Daoy (cell line): Measurements from ENCODE around the gene DECR2. TPM values are rescaled to one million over a fixed set of nuclear protein-coding genes. Genes with fewer than 3 reads are reported as not detected.
A peak's percentile ranks its signal among the peaks of the same experiment; 100 is the strongest.
"Not testable (repeated sequence)": the region's sequence is repeated elsewhere in the genome, so short reads cannot be mapped to it uniquely, and the experiment has no call there.

Experiments
- DNase-seq: peaks from one replicate; pipeline ENCODE4 v3.0.0-alpha.2; 2015; ENCODE audit warnings: low read depth
- total RNA-seq: library from RNA; depleted of rRNA; stranded (reverse); fragments of >200 nt; shearing (Covaris generic); gene quantifications from 2 replicates; pipeline ENCODE4 v1.2.3, GENCODE V29; 2014

Gene DECR2
- total RNA-seq, 1 experiment from 2014 or later: 4.2 TPM

- DNase-seq: no peak
Measured at GRCh38 chr16:366476-366875, 35.2 kb upstream of the DECR2 start.

DNA sequence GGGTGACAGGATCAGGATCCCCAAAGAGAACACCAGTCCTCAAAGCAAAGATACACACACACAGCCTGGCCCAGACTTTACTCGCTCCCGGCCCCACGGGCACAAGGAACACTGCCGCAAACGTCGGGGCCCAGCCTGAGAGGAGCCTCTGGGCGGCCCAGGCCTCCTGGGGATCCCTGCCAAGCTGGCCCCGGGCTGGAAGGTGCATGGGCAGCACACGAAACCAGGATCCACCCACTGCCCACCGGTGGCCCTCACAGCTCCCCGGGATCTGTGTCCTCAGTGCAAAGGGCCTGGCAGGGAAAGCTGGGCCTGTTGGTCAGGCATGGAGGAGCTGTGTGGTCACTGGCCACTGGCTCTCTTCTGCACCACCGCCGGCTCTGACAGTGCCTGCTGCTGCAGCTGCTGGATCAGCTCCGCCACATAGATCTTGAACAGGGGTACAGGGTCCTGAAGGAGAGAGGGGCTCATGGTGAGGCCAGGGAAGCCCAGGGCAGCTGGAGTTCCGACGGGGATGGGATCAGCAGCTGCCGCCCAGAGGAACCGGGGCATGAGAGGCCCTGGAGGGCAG, 34.3 kb upstream of the DECR2 start:
- DNase-seq: no peak

DNA sequence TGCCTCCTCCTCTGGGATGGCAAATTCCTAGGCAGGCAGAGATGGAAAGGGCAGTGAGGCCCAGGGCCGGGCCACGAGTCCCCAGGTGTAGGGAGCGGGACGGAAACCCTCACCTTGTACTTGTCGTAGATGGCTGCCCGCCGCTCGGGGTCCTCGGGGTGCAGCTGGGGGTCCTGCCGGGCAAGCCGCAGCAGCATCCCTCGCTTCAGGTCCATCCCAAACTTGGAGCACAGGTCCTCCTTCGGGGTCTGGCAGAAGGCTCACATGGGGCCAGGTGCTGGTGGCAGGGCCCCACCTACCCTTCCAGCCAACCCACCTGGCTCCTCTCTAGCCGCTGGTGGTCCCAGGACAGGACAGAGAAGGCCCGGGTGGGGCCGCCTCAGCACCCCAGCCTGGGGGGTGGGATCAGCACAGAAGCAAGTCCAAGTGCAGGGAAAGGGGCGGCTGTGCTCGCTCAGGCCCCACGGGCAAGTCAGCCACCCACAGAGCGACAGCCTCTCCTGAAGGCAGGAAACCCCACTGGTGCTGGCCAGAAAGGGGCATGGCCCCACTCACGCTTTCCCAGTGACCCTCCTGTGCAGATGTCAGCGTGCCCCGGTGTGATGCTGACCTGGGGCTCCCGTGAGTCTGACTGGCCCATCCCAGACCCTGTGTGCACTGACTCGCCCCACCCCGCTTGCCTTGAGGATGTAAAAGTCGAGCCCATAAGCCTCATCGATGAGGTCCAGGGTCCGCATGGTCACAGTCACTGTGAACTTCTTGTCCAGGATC, 33.1 kb upstream of the DECR2 start:
- no peak for DNase-seq

DNA sequence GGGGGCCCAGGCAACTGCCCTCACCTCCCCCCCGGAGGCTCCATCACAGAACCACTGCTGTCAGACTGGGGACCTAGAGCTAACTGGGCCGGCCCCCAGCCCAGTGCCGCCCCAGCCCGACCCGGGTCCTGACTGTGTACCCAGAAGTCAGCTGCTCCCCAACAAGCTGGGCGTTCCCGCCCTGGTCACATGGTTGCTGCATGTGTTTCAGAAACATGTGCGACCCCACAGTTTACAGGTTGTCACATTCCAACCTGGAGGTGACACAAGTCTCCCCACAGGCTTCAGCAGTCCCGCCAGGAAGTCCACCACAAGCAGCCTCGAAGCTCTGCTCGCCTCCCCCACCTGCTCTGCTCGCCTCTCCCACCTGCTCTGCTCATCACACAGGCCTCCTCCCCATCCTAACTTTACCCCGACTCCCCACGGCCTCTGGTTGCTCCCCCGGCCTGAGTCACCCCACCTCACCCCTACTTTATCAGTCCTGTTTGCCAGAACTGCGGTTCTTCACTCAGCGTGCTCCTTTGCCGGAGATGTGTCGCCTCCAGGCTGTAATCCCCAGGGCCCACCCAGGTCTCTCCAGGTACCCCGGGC, 32.3 kb upstream of the DECR2 start:
- no peak for DNase-seq

DNA sequence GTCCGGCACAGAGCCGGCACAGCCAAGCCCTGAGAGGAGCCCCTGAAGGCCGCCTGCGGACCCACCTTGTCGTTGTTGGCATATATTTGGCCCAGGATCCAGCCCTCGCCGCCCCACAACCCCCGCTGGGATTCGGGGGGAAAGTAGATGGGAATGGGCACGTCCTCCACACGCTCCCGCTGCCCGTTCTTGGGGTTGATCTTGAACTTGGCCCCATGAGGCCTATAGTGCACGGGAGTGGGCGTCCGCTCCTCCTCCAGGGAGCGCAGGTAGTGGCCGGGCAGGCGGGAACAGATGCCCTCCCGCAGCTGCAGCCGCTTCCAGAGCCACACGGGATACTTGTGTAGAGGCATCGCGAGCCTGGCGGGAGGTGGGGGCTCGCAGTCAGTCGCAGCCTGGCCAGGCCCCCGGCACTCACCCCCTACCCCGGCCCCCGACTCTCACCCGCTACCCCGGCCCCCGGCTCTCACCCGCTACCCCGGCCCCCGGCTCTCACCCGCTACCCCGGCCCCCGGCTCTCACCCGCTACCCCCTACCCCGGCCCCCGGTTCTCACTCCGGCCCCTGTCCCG, 31.7 kb upstream of the DECR2 start:
- no peak for DNase-seq

- peak; percentile 94 for DNase-seq
Measured at GRCh38 chr16:370443-370842, 31.2 kb upstream of the DECR2 start, which contains the start of gene MRPL28. MRPL28 (minus strand) TSS chr16:370538; CDS start chr16:370218, 320 bp downstream.

DNA sequence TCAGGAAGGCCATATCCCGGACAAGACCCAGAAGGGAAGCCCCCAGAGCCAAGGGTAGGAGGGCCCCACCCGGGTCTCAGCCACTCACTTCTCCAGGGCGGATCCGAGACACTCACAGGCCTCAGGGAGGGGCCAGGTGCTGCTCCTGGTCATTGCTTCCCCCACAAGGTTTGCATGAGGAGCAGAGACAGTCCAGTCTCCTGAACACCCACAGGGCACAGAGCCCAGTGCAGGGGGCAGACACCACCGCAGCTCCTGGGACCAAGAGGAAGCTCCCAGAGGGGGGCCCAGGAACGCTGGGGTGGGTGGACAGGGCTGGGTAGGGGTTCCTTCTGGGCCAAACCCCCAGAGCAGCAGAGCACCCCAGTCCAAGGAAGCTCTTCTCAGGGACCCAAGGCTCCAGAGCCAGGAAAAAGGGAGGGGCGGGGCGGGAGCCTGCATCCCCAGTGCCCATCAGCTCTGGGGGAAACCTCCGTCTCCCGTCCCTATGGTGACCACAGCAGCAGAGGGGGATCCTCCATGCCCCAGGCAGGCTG, 30.6 kb upstream of the DECR2 start:
- no peak for DNase-seq

GRCh38 chr16:371515-372301, 30.0 kb upstream of the DECR2 start:
- no peak for DNase-seq

DNA sequence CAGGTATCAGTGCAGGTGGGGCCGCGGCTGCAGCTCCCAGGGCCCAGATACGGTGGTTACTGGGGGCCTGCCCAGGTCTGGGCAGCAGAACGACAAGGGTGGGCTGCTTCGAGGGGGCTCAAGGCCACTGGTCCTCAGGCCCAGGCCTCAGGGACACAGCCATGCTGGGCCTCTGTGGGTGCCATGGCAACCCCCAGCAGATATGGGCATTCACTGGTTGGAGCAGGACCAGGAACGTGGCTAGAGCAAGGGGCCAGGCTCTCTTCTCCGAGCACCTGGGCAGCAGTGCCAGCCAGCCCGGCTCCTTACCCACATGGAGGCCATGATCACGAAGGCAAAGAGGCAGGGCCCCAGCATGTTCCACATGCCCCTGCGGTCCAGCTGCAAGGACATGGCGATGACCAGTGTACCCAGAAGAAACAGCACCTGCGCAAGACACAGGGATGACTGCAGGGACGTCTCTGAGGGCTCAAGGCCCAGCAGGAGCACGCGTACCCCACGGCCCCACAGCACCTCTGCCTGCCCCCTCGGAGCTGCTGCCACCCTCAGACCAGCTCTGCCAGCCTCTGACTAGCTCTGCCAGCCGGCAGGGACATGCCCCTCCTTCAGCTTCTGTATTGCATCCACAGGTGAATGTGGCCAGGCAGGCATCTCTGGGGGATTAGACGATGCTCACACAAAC, 29.2 kb upstream of the DECR2 start:
- DNase-seq: no peak

DNA sequence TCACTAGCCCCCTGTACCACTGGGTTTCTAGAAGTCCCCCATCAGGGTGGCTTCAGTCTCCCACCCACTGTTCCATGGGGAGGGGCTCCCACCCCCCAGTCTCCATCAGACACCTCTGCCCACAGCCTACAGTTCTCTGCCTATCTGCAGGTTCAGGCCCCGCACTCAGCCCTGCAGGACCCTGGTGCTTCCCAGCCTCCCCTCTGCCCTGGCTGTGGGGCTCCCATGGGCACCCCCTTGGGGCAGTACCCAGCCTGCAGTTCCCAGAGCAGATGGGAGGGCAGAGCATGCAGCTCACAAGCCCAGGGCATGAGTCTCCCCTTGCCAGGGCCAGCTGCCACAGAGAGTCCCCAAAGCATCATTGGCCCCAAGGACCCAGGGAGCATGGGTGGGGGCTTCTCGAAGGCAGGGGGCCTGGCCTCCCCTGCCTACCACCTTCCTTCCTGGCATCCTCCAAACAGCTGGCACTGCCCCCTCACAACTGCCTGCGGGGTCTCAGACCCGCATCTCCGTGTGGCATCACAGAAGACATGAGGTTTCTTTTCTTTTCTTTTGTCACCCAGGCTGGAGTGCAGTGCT, 28.6 kb upstream of the DECR2 start:
- no peak for DNase-seq

- no peak for DNase-seq
Measured at GRCh38 chr16:373848-374615, 27.7 kb upstream of the DECR2 start.

GRCh38 chr16:374616-374926, 27.1 kb upstream of the DECR2 start:
- no peak for DNase-seq

- DNase-seq: no peak
Measured at GRCh38 chr16:375212-375611, 26.5 kb upstream of the DECR2 start.

DNA sequence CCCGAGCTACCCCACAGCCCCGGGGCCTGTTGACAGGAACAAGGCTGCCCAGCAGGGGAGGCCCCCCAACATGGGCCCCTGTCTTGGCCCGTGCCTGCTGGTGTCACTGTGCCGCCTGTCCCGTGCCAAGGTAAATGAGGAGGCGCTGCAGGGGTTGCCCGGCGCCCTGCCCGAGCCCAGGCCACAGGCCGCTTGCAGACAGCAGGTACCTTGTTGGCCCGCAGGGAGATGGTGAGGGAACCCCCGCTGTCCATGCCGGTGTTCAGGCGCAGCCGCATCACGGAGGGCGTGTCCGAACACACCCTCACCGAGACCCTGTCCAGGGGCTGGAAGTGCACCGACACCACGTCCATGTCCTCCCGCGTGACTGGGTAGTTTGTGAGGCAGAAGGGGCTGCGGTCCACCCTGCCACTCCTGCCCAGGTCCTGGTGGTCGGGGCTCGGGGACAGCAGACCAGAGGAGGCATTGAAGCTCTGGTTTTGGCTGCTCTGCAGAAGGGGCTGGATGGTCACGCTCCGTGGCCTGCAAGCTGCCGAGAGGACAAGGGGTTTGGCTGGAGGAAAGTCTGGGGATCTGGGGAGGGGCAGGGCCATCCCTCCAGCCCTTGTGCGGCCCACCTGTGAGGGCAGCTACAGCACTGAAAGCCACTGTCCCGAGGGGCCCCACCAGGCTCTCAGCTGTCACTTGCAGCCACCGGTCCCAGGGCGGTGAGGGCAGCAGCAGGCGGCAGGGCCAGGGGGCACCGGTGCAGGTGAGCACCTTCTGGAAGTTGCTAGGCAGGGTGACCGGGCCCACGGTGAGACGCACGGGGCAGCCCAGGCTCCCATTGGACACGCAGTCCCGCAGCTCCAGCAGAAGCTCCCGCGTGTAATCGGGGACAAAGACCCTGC, 25.5 kb upstream of the DECR2 start:
- DNase-seq: no peak

- DNase-seq: no peak
Measured at GRCh38 chr16:376817-377418, 24.8 kb upstream of the DECR2 start.

DNA sequence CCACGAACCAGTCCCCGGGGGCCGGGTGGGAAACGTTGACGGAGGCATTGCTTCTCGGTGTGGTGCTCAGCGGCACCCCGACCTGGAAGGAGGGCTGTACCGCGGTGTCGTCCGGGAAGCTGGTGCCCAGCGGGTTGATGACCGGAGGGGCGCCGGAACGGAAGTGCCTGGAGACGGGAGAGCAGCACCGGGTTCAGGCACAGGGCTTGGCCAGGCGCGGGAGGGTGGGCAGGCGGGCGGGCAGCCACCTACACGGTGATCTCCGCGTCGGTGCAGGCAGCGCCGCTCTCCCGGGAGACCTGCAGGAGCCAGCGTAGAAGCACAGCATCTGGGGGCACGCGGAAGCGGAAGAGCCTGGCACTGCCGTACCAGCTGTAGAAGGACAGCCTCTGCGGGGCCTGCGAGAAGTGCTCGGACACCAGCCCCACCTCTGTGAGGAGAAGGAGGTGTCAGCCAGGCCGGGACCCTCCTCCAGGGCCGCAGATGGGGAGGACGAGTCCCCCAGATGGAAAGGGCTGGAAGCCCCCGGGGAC, 24.2 kb upstream of the DECR2 start:
- DNase-seq: no peak

DNA sequence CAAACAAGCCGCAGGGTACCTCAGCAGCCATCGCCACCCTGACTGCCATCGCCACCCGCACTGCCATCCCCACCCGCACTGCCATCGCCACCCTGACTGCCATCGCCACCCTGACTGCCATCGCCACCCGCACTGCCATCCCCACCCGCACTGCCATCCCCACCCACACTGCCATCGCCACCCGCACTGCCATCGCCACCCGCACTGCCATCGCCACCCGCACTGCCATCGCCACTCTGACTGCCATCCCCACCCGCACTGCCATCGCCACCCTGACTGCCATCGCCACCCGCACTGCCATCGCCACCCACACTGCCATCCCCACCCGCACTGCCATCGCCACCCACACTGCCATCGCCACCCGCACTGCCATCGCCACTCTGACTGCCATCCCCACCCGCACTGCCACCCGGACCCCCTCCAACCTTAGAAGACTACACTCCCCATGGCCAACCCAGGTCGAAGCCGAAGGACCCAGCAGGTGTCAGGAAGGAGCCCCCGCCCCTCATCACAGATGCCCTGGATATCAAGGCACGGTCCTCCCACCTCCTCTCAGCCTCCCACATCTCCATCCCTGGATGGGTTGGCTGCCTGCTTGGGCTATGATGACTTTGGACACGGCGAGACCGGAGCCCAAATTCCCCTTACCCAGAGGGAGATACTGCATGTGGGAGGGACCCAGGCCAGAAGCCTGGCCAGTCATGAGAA, 23.4 kb upstream of the DECR2 start:
- DNase-seq: not testable (repeated sequence)

- DNase-seq: no peak
Measured at GRCh38 chr16:378821-379182, 22.9 kb upstream of the DECR2 start.
